Ascending aorta (tissue), 2 donors: ENCODE data around the gene CHEK1. TPM values are rescaled to one million over a fixed set of nuclear protein-coding genes. Genes with fewer than 3 reads are reported as not detected.

ENCODE experiments used
- DNase-seq, 2 donors: peaks; one replicate each; pipeline ENCODE4 v3.0.0-alpha.2; 2019; ENCODE audit warnings: low spot score in 2 of 2
- H3K27ac ChIP-seq, 2 donors: fragments of 200-600 bp; sonication (generic); one replicate each; pipeline ENCODE4 v1.5.1; 2016 to 2017; ENCODE audit warnings: mild to moderate bottlenecking in 1 of 2
- H3K27me3 ChIP-seq: fragments of 200-600 bp; sonication (generic); one replicate; pipeline ENCODE4 v1.5.1; 2017
- H3K36me3 ChIP-seq, 2 donors: fragments of 200-600 bp; sonication (generic); one replicate each; pipeline ENCODE4 v1.5.1; 2016
- H3K4me1 ChIP-seq, 2 donors: fragments of 200-600 bp; sonication (generic); one replicate each; pipeline ENCODE4 v1.5.1; 2016 to 2017; ENCODE audit warnings: mild to moderate bottlenecking in 1 of 2
- H3K4me3 ChIP-seq, 2 donors: fragments of 200-600 bp; sonication (generic); one replicate each; pipeline ENCODE4 v1.5.1; 2016 to 2017; ENCODE audit warnings: mild to moderate bottlenecking in 1 of 2
- H3K9me3 ChIP-seq, 2 donors: fragments of 200-600 bp; sonication (generic); one replicate each; pipeline ENCODE4 v1.5.1; 2016
- CTCF ChIP-seq, 3 experiments: fragments of 200-600 bp in 2 of 3; fragments of 450-650 bp in 1 of 3; sonication (generic) in 2 of 3; IDR thresholded peaks; one replicate each; pipeline ENCODE4 v1.5.1; 2016 to 2019; ENCODE audit warnings: antibody characterized with exemption in 3 of 3, mild to moderate bottlenecking in 1 of 3, moderate library complexity in 1 of 3
- intact Hi-C: fragments of 100-400 bp; cut with DNase I; formaldehyde crosslinking; loops from one replicate; pipeline ENCODE4 v1.15.1; 2023
- total RNA-seq: library from RNA; depleted of rRNA; stranded (reverse); fragments of >200 nt; gene quantifications from one replicate; pipeline ENCODE4 v1.1.0, GENCODE V29; 2016

Gene CHEK1
- total RNA-seq, 1 donor from 2014 or later = 0.21 TPM

- Histone ChIP-seq H3K27me3 (no peaks in the 10 kb centered on the region), H3K4me1 (peaks cover 0 to 17% of the 10 kb centered on the region in 2 donors), H3K27ac (peak overlapping the region; percentile 88 to 95), H3K4me3 (peak overlapping the region; percentile 65 to 68), H3K9me3 (no peaks in the 10 kb centered on the region), H3K36me3 (peaks cover 4 to 6% of the 10 kb centered on the region in 2 donors)
- no peak for TF ChIP-seq CTCF (IDR thresholded peaks at IDR 0.05)
- DNase-seq = peak; percentile 34 to 92
- intact Hi-C loops = loop anchor here (1.0 to 10.0 kb wide), 7 partner anchors 33 to 671 kb away; partner anchors contain the start of genes CCDC15, EI24, FAM118B and FEZ1
Measured at GRCh38 chr11:125625630-125626287, 796 bp downstream of the CHEK1 start.

- Histone ChIP-seq H3K4me3 (peak overlapping the region; percentile 65 to 68), H3K36me3 (no peaks in the 10 kb centered on the region), H3K27ac (peak overlapping the region; percentile 88 to 95), H3K27me3 (no peaks in the 10 kb centered on the region), H3K4me1 (peaks cover 0 to 17% of the 10 kb centered on the region in 2 donors), H3K9me3 (no peaks in the 10 kb centered on the region)
- no peak for DNase-seq
- intact Hi-C loops = loop anchor here (5.0 to 10.0 kb wide), 4 partner anchors 261 to 672 kb away; partner anchors contain the start of genes CCDC15, FAM118B, FOXRED1 and HYLS1
- peak in 1 of 3 experiments; percentile 20 for TF ChIP-seq CTCF (IDR thresholded peaks at IDR 0.05)
Measured at GRCh38 chr11:125626288-125626950, 1.5 kb downstream of the CHEK1 start.

DNA sequence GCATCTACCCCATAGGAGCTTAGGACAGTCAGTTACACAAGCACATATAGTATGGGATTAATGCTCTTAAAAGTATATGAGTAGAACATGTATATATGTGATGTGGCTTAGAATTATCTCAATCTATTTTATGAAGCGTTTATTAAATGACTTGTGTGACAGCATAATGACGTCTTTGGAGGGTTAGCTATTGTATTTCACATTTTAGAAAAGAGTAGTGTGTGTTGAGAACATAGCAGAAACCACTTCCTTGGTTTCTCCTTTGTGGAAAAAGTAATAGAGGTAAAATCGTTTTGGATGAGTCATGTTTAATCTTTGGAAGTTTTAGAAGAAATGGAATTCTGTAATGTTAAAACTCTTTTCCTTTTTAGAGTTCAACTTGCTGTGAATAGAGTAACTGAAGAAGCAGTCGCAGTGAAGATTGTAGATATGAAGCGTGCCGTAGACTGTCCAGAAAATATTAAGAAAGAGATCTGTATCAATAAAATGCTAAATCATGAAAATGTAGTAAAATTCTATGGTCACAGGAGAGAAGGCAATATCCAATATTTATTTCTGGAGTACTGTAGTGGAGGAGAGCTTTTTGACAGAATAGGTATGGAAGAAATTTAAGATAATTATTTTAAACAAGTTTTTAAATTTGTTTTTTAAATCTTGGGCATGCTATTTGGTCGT lies 2.4 kb downstream of the CHEK1 start:
- DNase-seq = no peak
- Histone ChIP-seq H3K36me3 (no peaks in the 10 kb centered on the region), H3K27me3 (no peaks in the 10 kb centered on the region), H3K4me1 (peaks cover 0 to 17% of the 10 kb centered on the region in 2 donors), H3K27ac (no peak overlapping the region), H3K4me3 (no peak overlapping the region), H3K9me3 (no peaks in the 10 kb centered on the region)
- intact Hi-C loops = loop anchor here (5.0 to 10.0 kb wide), 4 partner anchors 260 to 673 kb away; partner anchors contain the start of genes CCDC15, FAM118B, FOXRED1 and HYLS1
- no peak for TF ChIP-seq CTCF (IDR thresholded peaks at IDR 0.05)

DNA sequence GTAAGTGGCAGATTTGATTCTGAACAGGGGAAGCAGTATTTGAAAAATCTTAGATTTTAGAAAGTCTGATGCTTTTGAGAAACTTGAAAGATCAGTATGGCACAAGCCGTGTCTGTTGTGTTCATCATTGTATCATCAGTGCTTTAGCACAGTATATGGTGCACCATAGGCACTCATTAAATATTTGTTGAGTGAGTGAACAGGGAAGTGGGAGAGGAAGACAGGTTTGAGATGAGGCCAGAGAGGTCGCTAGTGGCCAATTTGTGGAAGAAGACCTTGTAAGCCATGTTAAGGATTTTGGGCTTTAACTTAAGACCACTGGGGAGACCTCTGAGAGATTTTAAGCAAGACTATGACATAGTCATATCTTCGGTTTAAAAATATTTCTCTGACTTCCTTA lies 12.9 kb downstream of the CHEK1 start:
- H3K9me3 ChIP-seq = no peaks in the 10 kb centered on the region
- TF ChIP-seq CTCF (IDR thresholded peaks at IDR 0.05) = no peak
- no peak overlapping the region for H3K4me3 ChIP-seq
- H3K4me1 ChIP-seq = no peaks in the 10 kb centered on the region
- H3K27me3 ChIP-seq = no peaks in the 10 kb centered on the region
- intact Hi-C loops = no loop called here
- no peak overlapping the region for H3K27ac ChIP-seq
- DNase-seq = no peak
- H3K36me3 ChIP-seq = no peaks in the 10 kb centered on the region

DNA sequence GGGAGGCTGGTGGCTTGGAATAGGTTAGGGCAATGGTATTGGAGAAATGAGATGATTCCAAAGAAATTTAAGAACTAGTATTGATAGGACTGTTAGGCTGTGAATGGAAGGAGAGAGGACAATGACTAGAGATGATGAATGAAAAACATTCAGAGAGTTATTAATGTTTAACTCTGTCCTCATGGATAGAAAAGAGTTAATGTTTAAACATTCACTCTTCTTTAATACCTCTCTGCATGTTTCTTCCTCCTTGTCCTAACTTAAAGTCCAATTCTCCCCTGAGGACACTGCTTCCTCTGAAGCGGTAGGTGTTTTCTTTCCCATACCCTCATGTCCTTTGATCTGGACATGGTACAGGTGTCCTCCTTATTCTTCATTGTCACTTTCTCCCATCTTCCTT lies 13.4 kb downstream of the CHEK1 start:
- H3K36me3 ChIP-seq = no peaks in the 10 kb centered on the region
- no peaks in the 10 kb centered on the region for H3K4me1 ChIP-seq
- TF ChIP-seq CTCF (IDR thresholded peaks at IDR 0.05) = no peak
- no peak overlapping the region for H3K27ac ChIP-seq
- H3K9me3 ChIP-seq = no peaks in the 10 kb centered on the region
- no peak for DNase-seq
- intact Hi-C loops = no loop called here
- H3K4me3 ChIP-seq = no peak overlapping the region
- no peaks in the 10 kb centered on the region for H3K27me3 ChIP-seq
